ENCODE data around the gene THRA. TPM values are rescaled to one million over a fixed set of nuclear protein-coding genes. Genes with fewer than 3 reads are reported as not detected.
A peak's percentile ranks its signal among the peaks of the same experiment; 100 is the strongest.
"Not testable (repeated sequence)": the region's sequence is repeated elsewhere in the genome, so short reads cannot be mapped to it uniquely, and the experiment has no call there.

Gene THRA
- total and polyA plus RNA-seq, 8 donors, result 37.9 to 80.7 (median 72.3) TPM

GRCh38 chr17:40129498-40129897 is 66.7 kb downstream of the THRA start:
- no peak for DNase-seq
- no peak for TF ChIP-seq CTCF (IDR thresholded peaks at IDR 0.05)
- intact Hi-C loops (cut with DNase I), result no loop called here
- no peak for ATAC-seq
- Histone ChIP-seq H3K36me3 (peaks cover 4 to 84% of the 10 kb centered on the region in 2 donors), H3K27ac (peak overlapping the region in 1 of 2 donors; percentile 94), H3K9me3 (no peaks in the 10 kb centered on the region), H3K4me3 (no peak overlapping the region), H3K27me3 (no peaks in the 10 kb centered on the region), H3K4me1 (peaks cover 4 to 60% of the 10 kb centered on the region in 2 donors)

DNA sequence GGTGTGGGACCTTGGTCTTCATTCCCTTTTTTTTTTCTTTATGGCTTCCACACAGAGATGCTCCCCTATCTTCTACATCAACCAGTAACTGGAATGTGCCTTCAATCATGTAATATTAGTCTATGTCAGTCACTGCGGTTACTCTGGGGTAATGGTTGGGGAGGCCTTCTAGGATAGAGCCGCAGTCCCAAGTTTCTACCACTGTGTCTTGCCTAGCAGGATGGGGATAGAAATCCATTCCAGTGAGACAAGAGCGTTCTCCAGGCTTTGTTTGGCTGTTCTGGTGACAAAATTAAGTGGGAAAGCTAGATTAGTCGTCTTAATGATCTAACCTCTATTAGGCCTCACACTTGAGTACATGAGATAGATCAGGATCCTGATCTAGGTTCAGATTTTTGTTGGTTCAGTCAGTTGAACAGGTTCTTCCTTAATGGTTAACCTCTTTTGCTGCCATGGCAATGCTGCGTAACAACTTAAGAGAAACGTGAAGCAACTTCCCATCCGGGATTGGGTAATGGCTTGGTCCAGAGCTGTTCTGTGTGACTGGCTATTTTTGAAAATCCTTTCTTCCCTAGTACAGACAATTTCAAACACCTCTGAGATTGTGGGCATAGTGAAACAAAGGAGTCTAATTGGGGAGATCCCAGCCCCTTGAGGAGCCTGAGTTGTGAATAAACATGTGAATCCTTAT is 67.7 kb downstream of the THRA start:
- no peak overlapping the region for H3K4me3 ChIP-seq
- H3K9me3 ChIP-seq, result no peaks in the 10 kb centered on the region
- H3K4me1 ChIP-seq, result peaks cover 0 to 50% of the 10 kb centered on the region in 2 donors
- H3K27ac ChIP-seq, result peak overlapping the region; percentile 65 to 94
- intact Hi-C loops (cut with DNase I), result no loop called here
- no peaks in the 10 kb centered on the region for H3K27me3 ChIP-seq
- H3K36me3 ChIP-seq, result peaks cover 4 to 94% of the 10 kb centered on the region in 2 donors
- TF ChIP-seq CTCF (IDR thresholded peaks at IDR 0.05), result no peak
- DNase-seq, result peak in 2 of 4 donors; percentile 60 to 64
- ATAC-seq, result peak; percentile 93

- no peaks in the 10 kb centered on the region for H3K9me3 ChIP-seq
- DNase-seq, result no peak
- H3K27me3 ChIP-seq, result no peaks in the 10 kb centered on the region
- peaks cover 4 to 87% of the 10 kb centered on the region in 2 donors for H3K36me3 ChIP-seq
- H3K4me3 ChIP-seq, result no peak overlapping the region
- TF ChIP-seq CTCF (IDR thresholded peaks at IDR 0.05), result no peak
- ATAC-seq, result no peak
- H3K27ac ChIP-seq, result peak overlapping the region in 1 of 2 donors; percentile 10
- intact Hi-C loops (cut with DNase I), result no loop called here
- H3K4me1 ChIP-seq, result peaks cover 3 to 43% of the 10 kb centered on the region in 2 donors
These were observed 71.4 kb downstream of the THRA start for GRCh38 chr17:40134184-40134583.

DNA sequence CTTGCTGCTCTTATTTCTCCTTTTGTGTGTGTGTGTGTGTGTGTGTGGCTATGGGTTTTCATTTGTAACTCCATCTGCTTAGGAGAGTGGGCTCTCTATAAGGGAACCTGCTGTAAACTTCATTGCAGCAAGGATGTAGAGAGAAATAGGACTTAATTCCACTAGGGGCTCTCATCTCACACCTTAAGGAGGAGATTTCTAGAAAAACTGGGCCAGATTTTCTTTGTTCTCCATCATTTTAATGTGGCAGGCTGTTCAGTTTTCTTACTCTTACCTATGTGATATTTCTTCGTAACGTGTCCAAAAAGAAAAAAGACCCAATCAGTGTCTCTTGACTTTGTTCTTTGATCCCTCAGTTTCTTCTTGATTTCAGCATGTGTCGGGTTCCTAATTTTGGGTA is 73.1 kb downstream of the THRA start:
- Histone ChIP-seq H3K9me3 (no peaks in the 10 kb centered on the region), H3K27me3 (no peaks in the 10 kb centered on the region), H3K27ac (peak overlapping the region in 1 of 2 donors; percentile 53), H3K4me1 (peaks cover 8 to 33% of the 10 kb centered on the region in 2 donors), H3K36me3 (peaks cover 4 to 73% of the 10 kb centered on the region in 2 donors), H3K4me3 (no peak overlapping the region)
- TF ChIP-seq CTCF (IDR thresholded peaks at IDR 0.05), result no peak
- DNase-seq (no peak), ATAC-seq (no peak)
- intact Hi-C loops (cut with DNase I), result no loop called here

DNA sequence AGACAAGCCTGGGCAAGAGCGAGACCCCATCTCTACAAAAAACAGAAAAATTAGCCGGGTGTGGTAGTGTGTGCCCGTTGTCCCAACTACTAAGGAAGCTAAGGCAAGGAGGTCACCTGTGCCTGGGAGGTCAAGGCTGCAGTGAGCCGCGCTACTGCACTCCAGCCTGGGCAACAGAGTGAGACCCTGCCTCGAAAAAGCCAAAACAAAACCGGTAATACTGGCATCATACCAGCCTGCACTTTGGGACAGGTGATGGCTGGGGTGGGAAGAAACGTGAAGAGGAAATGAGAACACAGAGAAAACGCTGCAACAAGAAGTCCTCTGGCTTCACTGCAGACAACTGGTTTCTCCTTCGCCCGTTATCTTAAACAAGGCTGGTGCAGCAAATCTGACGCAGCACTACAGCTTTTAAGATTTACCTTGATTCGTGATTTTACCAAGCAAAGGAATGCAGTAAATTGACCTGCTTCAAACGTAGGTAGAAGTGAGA is 76.8 kb downstream of the THRA start:
- TF ChIP-seq CTCF (IDR thresholded peaks at IDR 0.05), result no peak
- Histone ChIP-seq H3K36me3 (peaks cover 0 to 69% of the 10 kb centered on the region in 2 donors), H3K27ac (peak overlapping the region; percentile 97 to 99), H3K9me3 (no peaks in the 10 kb centered on the region), H3K4me1 (peaks cover 20 to 40% of the 10 kb centered on the region in 2 donors), H3K27me3 (no peaks in the 10 kb centered on the region), H3K4me3 (peak overlapping the region; percentile 47 to 76)
- DNase-seq (no peak), ATAC-seq (peak; percentile 5)
- intact Hi-C loops (cut with DNase I), result no loop called here

GRCh38 chr17:40143166-40143565 is 80.4 kb downstream of the THRA start:
- ATAC-seq; DNase-seq; H3K4me3 ChIP-seq; H3K27ac ChIP-seq; intact Hi-C loops (cut with DNase I); H3K9me3 ChIP-seq; H3K27me3 ChIP-seq: not testable (repeated sequence)
- Histone ChIP-seq H3K36me3 (peaks cover 0 to 64% of the 10 kb centered on the region in 2 donors), H3K4me1 (peaks cover 20 to 46% of the 10 kb centered on the region in 2 donors)

Measured in left lung (tissue), 10 donors.